ENCODE data around the gene LGALS3.

- TF ChIP-seq CSRNP3 (CRISPR knock-in tag; IDR thresholded peaks at IDR 0.05) (no peak), SNAI2 (CRISPR knock-in tag; IDR thresholded peaks at IDR 0.05) (no peak), ZNF70 (CRISPR knock-in tag; IDR thresholded peaks at IDR 0.05) (no peak), ZFP30 (CRISPR knock-in tag; IDR thresholded peaks at IDR 0.05) (no peak)
Observed at GRCh38 chr14:55141825-55142224, 12.8 kb downstream of the LGALS3 start.
